Peyer's patch (tissue), 4 donors: ENCODE results near the gene IFI27L1. TPM values are rescaled to one million over a fixed set of nuclear protein-coding genes. Genes with fewer than 3 reads are reported as not detected.
A peak's percentile ranks its signal among the peaks of the same experiment; 100 is the strongest.

Source experiments
- DNase-seq, 3 donors: peaks; one replicate each; pipeline ENCODE4 v3.0.0-alpha.2; 2017 to 2019
- H3K27ac ChIP-seq, 4 donors: fragments of 200-600 bp; sonication (generic); one replicate each; pipeline ENCODE4 v1.5.1; 2016 to 2019
- H3K27me3 ChIP-seq, 2 donors: fragments of 200-600 bp; sonication (generic); one replicate each; pipeline ENCODE4 v1.5.1; 2019
- H3K36me3 ChIP-seq, 3 donors: fragments of 200-600 bp; sonication (generic); one replicate each; pipeline ENCODE4 v1.5.1; 2016 to 2019
- H3K4me1 ChIP-seq, 4 donors: fragments of 200-600 bp; sonication (generic); one replicate each; pipeline ENCODE4 v1.5.1; 2016 to 2019
- H3K4me3 ChIP-seq, 4 donors: fragments of 200-600 bp; sonication (generic); 1 replicate in 3 of 4; 2 replicates in 1 of 4; pipeline ENCODE4 v1.5.1; 2016 to 2019; ENCODE audit warnings: mild to moderate bottlenecking in 1 of 4
- H3K9me3 ChIP-seq, 4 donors: fragments of 200-600 bp; sonication (generic); one replicate each; pipeline ENCODE4 v1.5.1; 2016 to 2019; ENCODE audit warnings: mild to moderate bottlenecking in 1 of 4
- POLR2A ChIP-seq, 2 donors: fragments of 450-650 bp; IDR thresholded peaks; one replicate each; pipeline ENCODE4 v1.5.1; 2017; ENCODE audit warnings: antibody characterized with exemption in 2 of 2, mild to moderate bottlenecking in 2 of 2, moderate library complexity in 2 of 2
- total RNA-seq, 4 donors: library from RNA; depleted of rRNA; stranded (reverse); fragments of >200 nt; gene quantifications; one replicate each; pipeline ENCODE4 v1.1.0, GENCODE V29; 2016
- TF ChIP-seq, protein P1 (sequence below), 6 experiments: fragments of 450-650 bp in 4 of 6; fragments of 200-600 bp in 2 of 6; sonication (generic) in 1 of 6; IDR thresholded peaks; one replicate each; pipeline ENCODE4 v1.5.1; 2017 to 2019; ENCODE audit warnings: antibody characterized with exemption in 6 of 6, mild to moderate bottlenecking in 3 of 6, moderate library complexity in 1 of 6

IFI27L1 gene
- 10 to 100 TPM in 1 of 4 donors, 1 to 10 TPM in 3; 4.9 to 14.7 (median 6.6) TPM for total RNA-seq

GRCh38 chr14:94080621-94081385, at the start of gene IFI27L1, which contains the start of gene DDX24:
TSS of gene IFI27L1 (plus strand) at chr14:94081310. CDS start at chr14:94096938, 15,628 bp downstream.
TSS of gene DDX24 (minus strand) at chr14:94081202. CDS start at chr14:94079742, 1,460 bp downstream.
- Histone ChIP-seq H3K4me1 (peaks cover 0 to 42% (median 10%) of the 10 kb centered on the region in 4 donors), H3K36me3 (peaks cover 0 to 18% (median 0%) of the 10 kb centered on the region in 3 donors), H3K27me3 (no peaks in the 10 kb centered on the region), H3K4me3 (peak within 1 kb of the TSS; percentile 72 to 100 (median 84)), H3K27ac (peak within 1 kb of the TSS; percentile 86 to 96 (median 92)), H3K9me3 (no peaks in the 10 kb centered on the region)
- peak; percentile 96 to 99 (median 97) for DNase-seq
- TF ChIP-seq, protein P1, sequence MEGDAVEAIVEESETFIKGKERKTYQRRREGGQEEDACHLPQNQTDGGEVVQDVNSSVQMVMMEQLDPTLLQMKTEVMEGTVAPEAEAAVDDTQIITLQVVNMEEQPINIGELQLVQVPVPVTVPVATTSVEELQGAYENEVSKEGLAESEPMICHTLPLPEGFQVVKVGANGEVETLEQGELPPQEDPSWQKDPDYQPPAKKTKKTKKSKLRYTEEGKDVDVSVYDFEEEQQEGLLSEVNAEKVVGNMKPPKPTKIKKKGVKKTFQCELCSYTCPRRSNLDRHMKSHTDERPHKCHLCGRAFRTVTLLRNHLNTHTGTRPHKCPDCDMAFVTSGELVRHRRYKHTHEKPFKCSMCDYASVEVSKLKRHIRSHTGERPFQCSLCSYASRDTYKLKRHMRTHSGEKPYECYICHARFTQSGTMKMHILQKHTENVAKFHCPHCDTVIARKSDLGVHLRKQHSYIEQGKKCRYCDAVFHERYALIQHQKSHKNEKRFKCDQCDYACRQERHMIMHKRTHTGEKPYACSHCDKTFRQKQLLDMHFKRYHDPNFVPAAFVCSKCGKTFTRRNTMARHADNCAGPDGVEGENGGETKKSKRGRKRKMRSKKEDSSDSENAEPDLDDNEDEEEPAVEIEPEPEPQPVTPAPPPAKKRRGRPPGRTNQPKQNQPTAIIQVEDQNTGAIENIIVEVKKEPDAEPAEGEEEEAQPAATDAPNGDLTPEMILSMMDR (IDR thresholded peaks at IDR 0.05) = peak in 2 of 6 experiments; percentile 1 to 4
- TF ChIP-seq POLR2A (IDR thresholded peaks at IDR 0.05) = peak; percentile 93 to 97

- H3K27me3 ChIP-seq = no peaks in the 10 kb centered on the region
- TF ChIP-seq, protein P1 (IDR thresholded peaks at IDR 0.05) = no peak
- no peak for TF ChIP-seq POLR2A (IDR thresholded peaks at IDR 0.05)
- H3K9me3 ChIP-seq = no peaks in the 10 kb centered on the region
- no peak overlapping the region for H3K27ac ChIP-seq
- no peaks in the 10 kb centered on the region for H3K36me3 ChIP-seq
- H3K4me3 ChIP-seq = no peak overlapping the region
- no peak for DNase-seq
- H3K4me1 ChIP-seq = peaks cover 0 to 5% (median 0%) of the 10 kb centered on the region in 4 donors
Observed at GRCh38 chr14:94031883-94032279, 49.2 kb upstream of the IFI27L1 start.

DNA sequence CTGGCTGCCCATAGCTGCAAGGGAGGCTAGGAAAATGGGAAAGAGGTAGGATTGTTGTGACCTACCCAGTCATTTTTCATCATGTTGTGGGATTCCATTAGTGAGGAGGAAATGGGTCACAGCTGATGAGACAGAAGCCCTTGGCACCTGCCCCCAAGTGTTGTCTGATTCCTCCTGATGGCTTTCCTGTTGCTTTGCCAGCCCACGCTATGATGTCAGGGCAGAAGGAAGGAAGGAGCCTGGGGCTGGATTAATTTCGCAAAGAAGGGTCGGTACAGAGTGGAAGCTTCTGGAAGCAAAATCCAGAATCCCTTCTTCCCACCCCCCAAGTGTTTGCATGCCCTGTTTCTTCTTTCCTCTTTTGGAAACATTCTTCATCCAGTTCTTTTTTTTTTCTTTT, 46.2 kb upstream of the IFI27L1 start:
- Histone ChIP-seq H3K9me3 (no peaks in the 10 kb centered on the region), H3K27ac (no peak overlapping the region), H3K36me3 (no peaks in the 10 kb centered on the region), H3K4me1 (no peaks in the 10 kb centered on the region), H3K4me3 (no peak overlapping the region), H3K27me3 (no peaks in the 10 kb centered on the region)
- TF ChIP-seq, protein P1 (IDR thresholded peaks at IDR 0.05) = no peak
- TF ChIP-seq POLR2A (IDR thresholded peaks at IDR 0.05) = no peak
- no peak for DNase-seq

DNA sequence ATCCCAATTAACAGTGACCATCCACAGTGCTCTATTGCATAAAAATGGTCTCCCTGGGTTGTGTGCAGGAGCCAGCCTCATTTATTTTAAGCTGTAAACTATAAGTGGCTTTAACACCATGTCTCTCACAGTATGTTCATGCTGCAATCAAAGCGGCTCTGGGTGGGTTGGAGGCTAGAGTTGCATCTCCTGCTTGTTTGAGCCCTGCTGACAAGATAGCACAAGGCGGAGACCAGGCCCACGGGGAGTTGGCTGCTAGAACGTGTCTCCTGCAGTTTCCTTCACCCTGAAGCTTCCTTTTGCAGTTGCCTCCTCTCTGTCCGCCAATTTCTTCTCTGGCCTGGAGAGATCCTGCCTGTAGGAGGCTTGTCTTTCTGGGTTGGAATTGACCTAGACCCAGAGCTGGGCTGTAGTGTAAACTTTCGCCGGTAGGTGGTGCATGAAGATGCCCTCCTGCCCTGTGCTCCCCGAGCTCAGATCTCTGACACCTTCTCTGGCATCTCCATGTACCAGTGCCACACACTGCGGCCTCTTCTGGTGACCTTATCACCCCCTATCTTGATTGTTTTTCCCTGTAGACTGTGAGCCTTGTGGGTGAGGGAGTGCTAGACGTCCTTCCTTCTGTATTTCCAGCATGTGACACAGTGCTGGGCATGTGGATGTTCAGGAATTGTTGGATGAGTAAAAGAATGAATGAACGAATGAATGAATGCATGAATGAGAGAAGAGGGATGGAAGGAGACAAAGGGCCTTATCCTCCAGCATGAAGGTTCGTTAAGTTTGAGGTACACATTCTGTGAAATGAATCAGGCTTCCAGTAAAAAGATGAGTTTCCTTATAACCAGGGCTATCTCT, 44.6 kb upstream of the IFI27L1 start:
- Histone ChIP-seq H3K27me3 (no peaks in the 10 kb centered on the region), H3K36me3 (no peaks in the 10 kb centered on the region), H3K9me3 (no peaks in the 10 kb centered on the region), H3K4me3 (no peak overlapping the region), H3K27ac (no peak overlapping the region), H3K4me1 (peaks cover 0 to 2% (median 0%) of the 10 kb centered on the region in 4 donors)
- DNase-seq = peak; percentile 73 to 90 (median 80)
- TF ChIP-seq POLR2A (IDR thresholded peaks at IDR 0.05) = no peak
- TF ChIP-seq, protein P1 (IDR thresholded peaks at IDR 0.05) = peak; percentile 74 to 88 (median 86)

- Histone ChIP-seq H3K36me3 (no peaks in the 10 kb centered on the region), H3K4me3 (no peak overlapping the region), H3K27ac (no peak overlapping the region), H3K27me3 (no peaks in the 10 kb centered on the region), H3K9me3 (no peaks in the 10 kb centered on the region), H3K4me1 (peaks cover 0 to 12% (median 0%) of the 10 kb centered on the region in 4 donors)
- no peak for DNase-seq
- no peak for TF ChIP-seq POLR2A (IDR thresholded peaks at IDR 0.05)
- TF ChIP-seq, protein P1 (IDR thresholded peaks at IDR 0.05) = no peak
Observed at GRCh38 chr14:94037954-94038353, 43.2 kb upstream of the IFI27L1 start.
